GM21360 (cell line): Measurements from ENCODE around the gene TEX14.
"Not testable (repeated sequence)": the region's sequence is repeated elsewhere in the genome, so short reads cannot be mapped to it uniquely, and the experiment has no call there.

Source experiments
- ATAC-seq: cut with Tn5 transposase; IDR thresholded peaks from one replicate; pipeline ENCODE4 v1.9.1; 2021; ENCODE audit warnings: mild to moderate bottlenecking, moderate library complexity; ENCODE audit not compliant: unreplicated experiment

Gene TEX14

GRCh38 chr17:58690033-58690432 lies 1.8 kb downstream of the TEX14 start:
- not testable (repeated sequence) for ATAC-seq

- no peak for ATAC-seq
Observed at GRCh38 chr17:58688521-58688920, 3.3 kb downstream of the TEX14 start.

- no peak for ATAC-seq
Observed at GRCh38 chr17:58686980-58687379, 4.9 kb downstream of the TEX14 start.

- ATAC-seq, result not testable (repeated sequence)
Observed at GRCh38 chr17:58684462-58684861, 7.4 kb downstream of the TEX14 start.

GRCh38 chr17:58684003-58684402 lies 7.8 kb downstream of the TEX14 start:
- ATAC-seq, result no peak

GRCh38 chr17:58680038-58680369 lies 11.8 kb downstream of the TEX14 start:
- no peak for ATAC-seq

- peak; percentile 60 for ATAC-seq
Observed at GRCh38 chr17:58679263-58680037, 12.4 kb downstream of the TEX14 start.

GRCh38 chr17:58678287-58678686 lies 13.6 kb downstream of the TEX14 start:
- ATAC-seq, result not testable (repeated sequence)

GRCh38 chr17:58677194-58677880 lies 14.5 kb downstream of the TEX14 start:
- no peak for ATAC-seq

GRCh38 chr17:58671969-58672368 lies 19.9 kb downstream of the TEX14 start:
- ATAC-seq, result no peak

GRCh38 chr17:58669853-58670252 lies 22.0 kb downstream of the TEX14 start:
- no peak for ATAC-seq

GRCh38 chr17:58668598-58668935 lies 23.3 kb downstream of the TEX14 start:
- ATAC-seq, result no peak

GRCh38 chr17:58667934-58668597 lies 23.8 kb downstream of the TEX14 start:
- ATAC-seq, result no peak

GRCh38 chr17:58666858-58667267 lies 25.0 kb downstream of the TEX14 start:
- no peak for ATAC-seq

GRCh38 chr17:58665946-58666857 lies 25.6 kb downstream of the TEX14 start:
- no peak for ATAC-seq

GRCh38 chr17:58664302-58664701 lies 27.5 kb downstream of the TEX14 start:
- ATAC-seq, result no peak

GRCh38 chr17:58661499-58661898 lies 30.3 kb downstream of the TEX14 start:
- ATAC-seq, result no peak

- no peak for ATAC-seq
Observed at GRCh38 chr17:58660621-58661020, 31.2 kb downstream of the TEX14 start.

GRCh38 chr17:58659714-58660084 lies 32.1 kb downstream of the TEX14 start:
- not testable (repeated sequence) for ATAC-seq

GRCh38 chr17:58658804-58659713 lies 32.8 kb downstream of the TEX14 start:
- peak; percentile 73 for ATAC-seq
